AG04449 (cell line): ENCODE results near the gene NHSL1.

Source experiments
- CTCF ChIA-PET: fragments of 350-600 bp; formaldehyde crosslinking; extraction: SDS; loops from one replicate; lab custom pipeline; 2021; ENCODE audit warnings: antibody characterized with exemption; lab: Yijun Ruan, JAX
- POLR2A ChIA-PET: fragments of 400-600, 350-600 bp; formaldehyde crosslinking; extraction: SDS; loops from one replicate; lab custom pipeline; 2020; ENCODE audit warnings: antibody characterized with exemption, inconsistent platforms; lab: Yijun Ruan, JAX
- DNase-seq: peaks from one replicate; pipeline ENCODE4 v3.0.0-alpha.2; 2010; ENCODE audit warnings: low read depth, low spot score
- H3K4me3 ChIP-seq: 2 replicates; pipeline ENCODE4 v1.5.1; 2011; ENCODE audit warnings: low read depth, mild to moderate bottlenecking, control low read depth, low read length
- CTCF ChIP-seq: IDR thresholded peaks from one replicate; pipeline ENCODE4 v1.5.1; 2011; ENCODE audit warnings: mild to moderate bottlenecking, moderate library complexity, low read length, control low read depth, inconsistent platforms; ENCODE audit not compliant: insufficient read depth; ENCODE audit errors: missing control alignments

The NHSL1 gene

GRCh38 chr6:138486249-138487101, 12.8 kb downstream of the NHSL1 start:
- no peak for TF ChIP-seq CTCF
- ChIA-PET CTCF (interaction anchor here (0.8 kb wide), 1 partner anchor 10 kb away, joined by 3 read pairs; no protein-coding TSS in a partner anchor), POLR2A (no interaction called here)
- no peak overlapping the region for H3K4me3 ChIP-seq
- no peak for DNase-seq

GRCh38 chr6:138485586-138486248, 13.6 kb downstream of the NHSL1 start:
- POLR2A ChIA-PET, result no interaction called here
- CTCF ChIA-PET, result no interaction called here
- no peak for DNase-seq
- TF ChIP-seq CTCF, result no peak
- H3K4me3 ChIP-seq, result no peak overlapping the region

- ChIA-PET CTCF (no interaction called here), POLR2A (no interaction called here)
- no peak for TF ChIP-seq CTCF
- no peak overlapping the region for H3K4me3 ChIP-seq
- no peak for DNase-seq
Observed at GRCh38 chr6:138485005-138485545, 14.2 kb downstream of the NHSL1 start.

GRCh38 chr6:138484018-138484731, 15.1 kb downstream of the NHSL1 start:
- H3K4me3 ChIP-seq, result no peak overlapping the region
- TF ChIP-seq CTCF, result no peak
- ChIA-PET POLR2A (no interaction called here), CTCF (no interaction called here)
- DNase-seq, result no peak

- no peak for TF ChIP-seq CTCF
- H3K4me3 ChIP-seq, result no peak overlapping the region
- no peak for DNase-seq
- ChIA-PET CTCF (no interaction called here), POLR2A (no interaction called here)
Observed at GRCh38 chr6:138482816-138483215, 16.5 kb downstream of the NHSL1 start.
